COR-L47 (cell line): ENCODE results near the gene CLDN20.
A peak's percentile ranks its signal among the peaks of the same experiment; 100 is the strongest.
"Not testable (repeated sequence)": the region's sequence is repeated elsewhere in the genome, so short reads cannot be mapped to it uniquely, and the experiment has no call there.

Experiments
- DNase-seq: peaks from one replicate; lab custom pipeline; 2025; lab: John Stamatoyannopoulos, UW

Gene CLDN20

DNA sequence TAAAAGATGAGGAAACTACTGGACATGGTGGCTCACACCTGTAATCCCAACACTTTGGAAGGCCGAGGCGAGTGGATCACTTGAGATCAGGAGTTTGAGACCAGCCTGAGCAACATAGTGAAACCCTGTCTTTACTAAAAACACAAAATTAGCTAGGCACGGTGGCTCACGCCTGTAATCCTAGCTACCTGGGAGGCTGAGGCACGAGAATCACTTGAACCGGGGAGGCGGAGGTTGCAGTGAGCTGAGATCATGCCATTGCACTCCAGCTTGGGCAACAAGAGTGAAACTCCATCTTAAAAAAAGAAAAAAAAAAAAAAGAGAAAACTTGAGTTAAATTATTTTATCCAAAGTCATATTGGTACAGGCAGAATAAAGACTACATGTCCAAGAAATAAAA is 49.1 kb downstream of the CLDN20 start:
- DNase-seq, result not testable (repeated sequence)

DNA sequence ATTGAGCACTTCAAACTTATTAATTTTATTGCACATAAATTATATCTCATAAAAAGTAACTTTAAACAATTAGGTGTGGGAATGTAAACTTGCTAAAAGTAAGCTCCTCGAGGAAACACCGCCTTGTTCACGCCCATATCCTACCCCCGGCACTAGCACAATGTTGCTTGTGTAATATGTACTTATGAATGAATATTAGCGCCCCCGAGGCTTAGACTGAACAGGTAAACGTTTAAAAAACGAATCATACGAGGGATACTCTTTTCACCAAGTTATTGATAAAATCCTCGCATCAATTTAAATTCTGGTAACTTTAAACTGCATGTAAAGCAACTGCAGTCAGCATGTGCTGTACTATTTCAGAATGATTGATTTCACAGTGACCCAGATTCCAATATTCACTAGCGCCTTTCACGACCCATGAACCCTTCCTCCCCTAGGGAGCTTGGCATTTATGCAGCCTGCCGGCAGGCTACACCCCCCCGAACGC is 49.8 kb downstream of the CLDN20 start:
- DNase-seq, result no peak

GRCh38 chr6:155314092-155314772 is 50.4 kb downstream of the CLDN20 start, which contains the start of gene TFB1M:
TFB1M (minus strand) TSS chr6:155314484; CDS start chr6:155314428, 56 bp downstream.
- DNase-seq, result peak; percentile 91

GRCh38 chr6:155314773-155315515 is 51.1 kb downstream of the CLDN20 start:
- DNase-seq, result peak; percentile 50

DNA sequence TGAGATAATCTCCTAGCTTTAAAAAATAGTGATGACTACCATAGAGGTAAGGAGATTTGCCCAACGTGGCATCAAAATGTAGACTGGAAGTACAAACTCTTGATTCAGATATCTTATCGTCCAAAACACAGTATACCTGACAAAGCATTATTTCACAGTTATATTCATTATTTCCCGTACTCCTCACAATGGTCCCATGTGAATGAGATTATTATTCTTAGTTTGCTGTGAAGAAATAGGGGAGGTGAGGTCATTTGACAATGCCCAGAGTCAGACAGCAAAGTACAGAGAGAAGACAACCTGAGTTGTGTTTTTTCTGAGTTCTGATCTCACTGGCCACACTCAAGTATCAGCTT is 51.7 kb downstream of the CLDN20 start:
- DNase-seq, result no peak

- DNase-seq, result no peak
These were observed 52.6 kb downstream of the CLDN20 start for GRCh38 chr6:155316419-155316818.

DNA sequence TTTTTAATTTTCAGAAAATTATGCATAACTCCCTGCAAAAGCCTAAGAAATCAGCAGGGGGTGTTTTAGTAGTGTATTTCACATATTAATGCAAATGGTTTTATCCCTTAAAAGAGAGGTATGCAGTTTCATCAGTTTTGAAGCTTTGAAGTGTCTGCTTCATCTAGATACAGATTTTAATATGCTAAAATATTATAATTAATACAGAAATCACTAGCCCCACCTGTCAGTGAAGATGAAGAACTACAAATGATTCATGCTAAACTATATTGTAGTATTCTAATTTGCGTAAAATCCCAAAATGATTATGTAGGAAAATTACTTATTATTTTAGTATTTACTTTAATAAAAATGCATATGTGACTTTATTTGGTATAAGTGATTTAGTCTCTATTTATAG is 53.4 kb downstream of the CLDN20 start:
- DNase-seq, result no peak

DNA sequence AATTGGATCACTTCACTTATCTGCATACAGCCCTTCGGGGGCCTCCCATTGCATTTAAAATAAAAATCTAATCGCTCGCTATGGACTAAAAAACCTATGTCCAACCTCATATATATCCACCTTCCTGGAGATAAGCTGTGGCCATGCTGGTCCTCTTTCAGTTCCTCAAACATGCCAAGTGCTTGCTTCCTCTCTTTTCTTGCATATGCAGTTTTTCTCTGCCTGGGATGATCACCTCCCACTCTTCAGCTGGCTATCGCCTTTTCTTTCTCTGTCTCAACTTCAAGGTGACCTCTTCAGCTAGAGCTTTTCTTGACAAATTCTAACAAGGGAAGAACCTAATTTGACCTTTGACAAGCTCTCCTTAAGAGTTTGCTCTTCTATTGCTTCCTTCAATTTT is 56.1 kb downstream of the CLDN20 start:
- no peak for DNase-seq

GRCh38 chr6:155324172-155324571 is 60.4 kb downstream of the CLDN20 start:
- no peak for DNase-seq

- no peak for DNase-seq
These were observed 61.2 kb downstream of the CLDN20 start for GRCh38 chr6:155324993-155325392.

DNA sequence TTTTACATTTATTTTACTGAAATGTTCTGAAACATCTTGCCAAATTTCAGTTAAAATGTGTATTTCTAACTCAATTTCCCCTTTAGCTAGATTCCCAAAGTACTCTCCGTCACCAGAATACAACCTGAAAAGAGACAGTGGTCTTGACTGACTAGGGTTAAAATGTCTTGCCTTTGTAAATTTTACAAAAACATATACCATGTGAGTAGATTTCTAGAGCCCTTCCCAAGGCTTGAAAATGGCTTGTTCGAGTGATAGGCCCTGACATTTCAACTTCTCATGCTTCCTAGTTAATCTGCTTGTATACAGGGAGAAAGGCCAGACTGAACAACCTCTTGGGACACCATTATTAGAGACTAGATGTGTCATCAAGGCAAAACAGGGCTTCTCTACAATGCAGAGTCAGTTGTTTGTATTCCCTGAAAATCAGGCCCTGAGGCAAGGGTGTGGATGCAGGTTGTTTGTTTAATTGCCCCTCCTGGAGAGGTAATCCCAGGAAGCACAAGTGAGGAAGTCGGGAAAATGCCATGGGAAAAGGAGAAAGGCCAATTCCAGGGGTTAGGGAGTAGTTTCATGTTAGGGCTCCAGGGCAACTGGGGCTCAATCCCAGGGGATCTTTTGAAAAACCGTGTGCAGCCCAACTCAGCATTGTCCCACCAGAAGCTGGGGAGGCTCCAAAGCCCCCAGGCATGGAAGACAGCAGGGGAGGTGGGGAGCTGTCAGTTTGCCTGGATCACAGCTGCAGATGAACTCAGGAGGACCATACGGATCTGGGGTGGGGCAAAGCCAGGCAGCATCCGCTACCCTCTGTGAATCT is 62.1 kb downstream of the CLDN20 start:
- peak; percentile 33 for DNase-seq
